Measurements from ENCODE around the gene GABPA. TPM values are rescaled to one million over a fixed set of nuclear protein-coding genes. Genes with fewer than 3 reads are reported as not detected.

The GABPA gene
- total and polyA plus RNA-seq, 2 of the 13 experiments (the other 11 are each of a cell fraction or from before 2014, with no cell fraction given) = 7.4 to 13.2 TPM

DNA sequence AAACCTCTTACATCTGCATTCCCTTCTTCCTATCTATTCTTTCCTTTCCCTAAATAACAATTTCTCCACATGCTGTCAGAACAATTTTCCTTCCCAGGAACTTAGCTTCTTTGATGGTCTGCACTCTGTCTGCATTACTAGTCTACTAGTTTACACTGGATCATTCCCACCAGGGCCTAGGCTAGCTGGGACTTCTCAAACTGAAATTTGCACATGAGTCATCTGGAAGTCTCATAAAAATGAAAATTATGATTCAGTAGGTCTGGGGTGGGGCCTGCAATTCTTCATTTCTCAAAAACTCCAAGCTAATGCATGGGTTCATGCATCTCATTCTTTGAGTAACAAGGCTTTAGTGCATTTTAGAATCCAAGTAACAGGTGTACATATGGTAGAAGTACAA, 74.2 kb downstream of the GABPA start:
- intact Hi-C loops (cut with micrococcal nuclease; ENCODE audit: unreplicated experiment) (no loop called here), in situ Hi-C loops (cut with HindIII; ENCODE audit: extremely low pct_ligation_motif_present, low pct_unique_long_range_greater_than_20kb) (no loop called here)
- ChIA-PET CTCF (ENCODE audit: low intra/inter-chr PET ratio, low total read pairs) (no interaction called here), POLR2A (no interaction called here)
- FAIRE-seq (no peak), ATAC-seq (no peak), DNase-seq (ENCODE audit: low spot score) (no peak)
- Histone ChIP-seq H3K79me2 (ENCODE audit: insufficient read depth, low read length) (no peaks in the 10 kb centered on the region), H4K20me1 (ENCODE audit: insufficient read depth, low read length) (no peaks in the 10 kb centered on the region), H3K9ac (ENCODE audit: insufficient read depth, low read depth, low read length) (no peak overlapping the region), H3K36me3 (replicated peaks in 1 of 2; ENCODE audit: control insufficient read depth in 1 of 2, insufficient read depth in 2 of 2, low read length in 2 of 2) (no peaks in the 10 kb centered on the region), H3K27ac (ENCODE audit: extremely low read length, insufficient read depth, low read length) (no peak overlapping the region), H3K4me1 (ENCODE audit: insufficient read depth, low read length) (no peaks in the 10 kb centered on the region), H3K9me3 (ENCODE audit: low read length) (no peaks in the 10 kb centered on the region), H3K4me2 (ENCODE audit: low read depth, low read length) (no peak overlapping the region), H3K27me3 (ENCODE audit: control insufficient read depth in 1 of 2, insufficient read depth in 2 of 2, low read length in 2 of 2) (no peaks in the 10 kb centered on the region), H2AFZ (ENCODE audit: low read length) (no peak overlapping the region), H3K4me3 (replicated peaks in 1 of 3; ENCODE audit: insufficient read depth in 1 of 3, low read depth in 2 of 3, low read length in 3 of 3) (no peak overlapping the region)
- no peak for TF ChIP-seq ZNF513 (CRISPR knock-in tag; conservative IDR thresholded peaks at IDR 0.05)
- no peak for TF ChIP-seq CREM (IDR thresholded peaks at IDR 0.05)
- no peak for TF ChIP-seq CREM (CRISPR knock-in tag; IDR thresholded peaks at IDR 0.05)
- no peak for TF ChIP-seq GFI1 (CRISPR knock-in tag; IDR thresholded peaks at IDR 0.05; ENCODE audit: borderline replicate concordance)
- no peak for TF ChIP-seq ZNF607 (CRISPR knock-in tag; IDR thresholded peaks at IDR 0.05; ENCODE audit: borderline replicate concordance)
- TF ChIP-seq HHEX (CRISPR knock-in tag; IDR thresholded peaks at IDR 0.05) = no peak
- no peak for TF ChIP-seq KDM2A (CRISPR knock-in tag; IDR thresholded peaks at IDR 0.05; ENCODE audit: borderline replicate concordance, low read depth)
- no peak for TF ChIP-seq CHCHD3 (CRISPR knock-in tag; IDR thresholded peaks at IDR 0.05)
- no peak for TF ChIP-seq ZNF543 (CRISPR knock-in tag; IDR thresholded peaks at IDR 0.05)
- no peak for TF ChIP-seq CEBPG (CRISPR knock-in tag; IDR thresholded peaks at IDR 0.05)
- TF ChIP-seq MXD3 (CRISPR knock-in tag; IDR thresholded peaks at IDR 0.05) = no peak
- BruUV-seq (replicated peaks) = no TSS peak
